ENCODE measurements around the gene TBC1D20. TPM values are rescaled to one million over a fixed set of nuclear protein-coding genes. Genes with fewer than 3 reads are reported as not detected.

The TBC1D20 gene
- total and polyA plus RNA-seq, 2 experiments from 2014 or later: 4.8 to 15.0 TPM

- TF ChIP-seq ETS1 (IDR thresholded peaks at IDR 0.05) (no peak), EZH2phosphoT487 (IDR thresholded peaks at IDR 0.05; ENCODE audit: unreplicated experiment) (no peak), ZNF114 (CRISPR knock-in tag; IDR thresholded peaks at IDR 0.05) (no peak), ZNF462 (CRISPR knock-in tag; IDR thresholded peaks at IDR 0.05) (no peak), JUNB (IDR thresholded peaks at IDR 0.05; ENCODE audit: unreplicated experiment) (no peak), NANOG (IDR thresholded peaks at IDR 0.05; ENCODE audit: borderline replicate concordance) (no peak)
Observed at GRCh38 chr20:461254-462198, 807 bp downstream of the TBC1D20 start (continued).

GRCh38 chr20:460707-461106 is 1.6 kb downstream of the TBC1D20 start:
- H3K4me3 Mint-ChIP-seq: peak overlapping the region; percentile 41
- H3K4me3 ChIP-seq: no peak overlapping the region
- H3K4me2 ChIP-seq: no peak overlapping the region
- 0 out of 2 replicates have a peak, but pooled peaks cover 5% of the 10 kb centered on the region for H3F3A ChIP-seq (replicated peaks; ENCODE audit: low read depth)
- H3K9me2 ChIP-seq (ENCODE audit: insufficient read depth): no peaks in the 10 kb centered on the region
- H2AFZ ChIP-seq: no peak overlapping the region
- peaks cover 20% of the 10 kb centered on the region for H3K4me1 Mint-ChIP-seq
- DNase-seq (ENCODE audit: low spot score) (no peak), ATAC-seq (no peak)
- H3K36me3 ChIP-seq (ENCODE audit: insufficient read depth): no peaks in the 10 kb centered on the region
- H3K27me3 Mint-ChIP-seq (ENCODE audit: insufficient read depth, low read depth, poor library complexity): peaks cover 22% of the 10 kb centered on the region
- no peak overlapping the region for H3K27ac Mint-ChIP-seq
- H3K27me3 ChIP-seq (ENCODE audit: insufficient read depth): peaks cover 34% of the 10 kb centered on the region
- H3K79me2 ChIP-seq (replicated peaks; ENCODE audit: insufficient read depth): peaks cover 56% of the 10 kb centered on the region
- no peaks in the 10 kb centered on the region for H3K9me3 Mint-ChIP-seq
- no peak overlapping the region for H3K27ac ChIP-seq (ENCODE audit: low read depth)
- 0 out of 2 replicates have a peak, but pooled peaks cover 4% of the 10 kb centered on the region for H3K4me1 ChIP-seq (ENCODE audit: insufficient read depth)
- peaks cover 33% of the 10 kb centered on the region for H4K20me1 ChIP-seq (replicated peaks; ENCODE audit: insufficient read depth)
- H3K36me3 Mint-ChIP-seq (ENCODE audit: low read depth): no peaks in the 10 kb centered on the region
- TF ChIP-seq POLR2AphosphoS5 (IDR thresholded peaks at IDR 0.05; ENCODE audit: low read depth) (no peak), REST (IDR thresholded peaks at IDR 0.05; ENCODE audit: unreplicated experiment) (no peak), ZNF331 (CRISPR knock-in tag; IDR thresholded peaks at IDR 0.05; ENCODE audit: low read depth) (no peak), NANOG (IDR thresholded peaks at IDR 0.05; ENCODE audit: borderline replicate concordance) (no peak), EZH2 (IDR thresholded peaks at IDR 0.05; ENCODE audit: low read depth, unreplicated experiment) (no peak), JUNB (IDR thresholded peaks at IDR 0.05; ENCODE audit: unreplicated experiment) (no peak), ETS1 (IDR thresholded peaks at IDR 0.05) (no peak)

Measured in GM23338 (cell line).